Breast epithelium (tissue), 3 donors: ENCODE data around the gene CPSF3.

Experiments used
- CTCF ChIP-seq, 3 donors: fragments of 450-650 bp; IDR thresholded peaks; one replicate each; pipeline ENCODE4 v1.5.1; 2016 to 2017; ENCODE audit warnings: antibody characterized with exemption in 3 of 3, mild to moderate bottlenecking in 3 of 3, moderate library complexity in 3 of 3
- POLR2AphosphoS5 ChIP-seq, 3 donors: sonication (generic); formaldehyde crosslinking; IDR thresholded peaks; one replicate each; pipeline ENCODE4 v1.6.1; 2017; ENCODE audit warnings: antibody characterized with exemption in 3 of 3

- TF ChIP-seq CTCF (IDR thresholded peaks at IDR 0.05), result no peak
- no peak for TF ChIP-seq POLR2AphosphoS5 (IDR thresholded peaks at IDR 0.05)
Measured at GRCh38 chr2:9518163-9518562, 94.7 kb downstream of the CPSF3 start.
